HG03442 (cell line): Measurements from ENCODE around the gene ATG13.
"Not testable (repeated sequence)": the region's sequence is repeated elsewhere in the genome, so short reads cannot be mapped to it uniquely, and the experiment has no call there.

ENCODE experiments used
- ATAC-seq: cut with Tn5 transposase; IDR thresholded peaks from one replicate; pipeline ENCODE4 v1.9.1; 2021; ENCODE audit warnings: mild to moderate bottlenecking, moderate library complexity; ENCODE audit not compliant: unreplicated experiment

The ATG13 gene

GRCh38 chr11:46694607-46695006 lies 77.3 kb downstream of the ATG13 start:
- ATAC-seq, result no peak

- ATAC-seq, result no peak
Measured at GRCh38 chr11:46695345-46696211, 78.2 kb downstream of the ATG13 start.

GRCh38 chr11:46696212-46696558 lies 78.8 kb downstream of the ATG13 start:
- ATAC-seq, result no peak

- ATAC-seq, result no peak
Measured at GRCh38 chr11:46697303-46697702, 80.0 kb downstream of the ATG13 start.

GRCh38 chr11:46697723-46698122 lies 80.4 kb downstream of the ATG13 start:
- no peak for ATAC-seq

- ATAC-seq, result no peak
Measured at GRCh38 chr11:46698597-46698996, 81.2 kb downstream of the ATG13 start.

- peak; percentile 90 for ATAC-seq
Measured at GRCh38 chr11:46700241-46701077, 83.1 kb downstream of the ATG13 start, which contains the start of the genes ARHGAP1 and ZNF408. TSS of gene ARHGAP1 (minus strand) at chr11:46700619. CDS start at chr11:46696107, 4,512 bp downstream. TSS of gene ZNF408 (plus strand) at chr11:46701031. CDS start at chr11:46701048, 17 bp downstream.

- no peak for ATAC-seq
Measured at GRCh38 chr11:46701078-46701654, 83.8 kb downstream of the ATG13 start.

GRCh38 chr11:46705070-46705688 lies 87.8 kb downstream of the ATG13 start:
- ATAC-seq, result no peak

GRCh38 chr11:46706886-46707285 lies 89.5 kb downstream of the ATG13 start:
- no peak for ATAC-seq

GRCh38 chr11:46709351-46709750 lies 92.0 kb downstream of the ATG13 start:
- not testable (repeated sequence) for ATAC-seq

- ATAC-seq, result no peak
Measured at GRCh38 chr11:46710821-46711269, 93.5 kb downstream of the ATG13 start.

- ATAC-seq, result no peak
Measured at GRCh38 chr11:46711303-46711702, 94.0 kb downstream of the ATG13 start.

GRCh38 chr11:46712874-46713576 lies 95.7 kb downstream of the ATG13 start:
- ATAC-seq, result no peak

- ATAC-seq, result not testable (repeated sequence)
Measured at GRCh38 chr11:46717825-46718154, 100.4 kb downstream of the ATG13 start.

GRCh38 chr11:46718155-46719019 lies 101.0 kb downstream of the ATG13 start:
- no peak for ATAC-seq

GRCh38 chr11:46719048-46719542 lies 101.7 kb downstream of the ATG13 start, which contains the start of gene F2:
TSS of gene F2 (plus strand) at chr11:46719213. CDS start at chr11:46719236, 23 bp downstream.
- ATAC-seq, result no peak

GRCh38 chr11:46719543-46720218 lies 102.3 kb downstream of the ATG13 start:
- ATAC-seq, result no peak

GRCh38 chr11:46721286-46721685 lies 103.9 kb downstream of the ATG13 start:
- ATAC-seq, result no peak
